Lung (tissue), 12 donors: ENCODE measurements around the gene TLCD1. TPM values are rescaled to one million over a fixed set of nuclear protein-coding genes. Genes with fewer than 3 reads are reported as not detected.

Experiments
- ATAC-seq: fragments of 200-7000 bp; cut with Tn5 transposase; one replicate; pipeline ENCODE4 v1.9.1; 2020; ENCODE audit warnings: moderate number of reproducible peaks; ENCODE audit not compliant: insufficient read depth, low FRiP score
- DNase-seq, 3 donors: peaks; one replicate each; pipeline ENCODE4 v3.0.0-alpha.2; 2013 to 2017
- H3K27ac ChIP-seq, 2 donors: one replicate each; pipeline ENCODE4 v1.5.1; 2013; ENCODE audit warnings: mild to moderate bottlenecking in 2 of 2, moderate library complexity in 2 of 2, control low read depth in 1 of 2, inconsistent platforms in 1 of 2, low read depth in 1 of 2, low read length in 1 of 2
- H3K27me3 ChIP-seq, 3 donors: one replicate each; pipeline ENCODE4 v1.5.1; 2013; ENCODE audit warnings: low read length in 2 of 3; ENCODE audit not compliant: control insufficient read depth in 3 of 3, insufficient read depth in 3 of 3
- H3K36me3 ChIP-seq, 4 donors: one replicate each; pipeline ENCODE4 v1.5.1; 2013; ENCODE audit warnings: low read length in 4 of 4, mild to moderate bottlenecking in 1 of 4, moderate library complexity in 1 of 4; ENCODE audit not compliant: control insufficient read depth in 4 of 4, insufficient read depth in 4 of 4
- H3K4me1 ChIP-seq, 5 donors: one replicate each; pipeline ENCODE4 v1.5.1; 2013; ENCODE audit warnings: low read length in 5 of 5, mild to moderate bottlenecking in 2 of 5, moderate library complexity in 1 of 5; ENCODE audit not compliant: control insufficient read depth in 5 of 5, insufficient read depth in 5 of 5
- H3K4me3 ChIP-seq: one replicate; pipeline ENCODE4 v1.5.1; 2013; ENCODE audit warnings: mild to moderate bottlenecking, control low read depth, moderate library complexity
- H3K9ac ChIP-seq, 2 donors: one replicate each; pipeline ENCODE4 v1.5.1; 2013; ENCODE audit warnings: low read length in 2 of 2, control low read depth in 1 of 2; ENCODE audit not compliant: insufficient read depth in 1 of 2
- H3K9me3 ChIP-seq, 4 donors: one replicate each; pipeline ENCODE4 v1.5.1; 2013; ENCODE audit warnings: low read length in 3 of 4, mild to moderate bottlenecking in 1 of 4, moderate library complexity in 1 of 4; ENCODE audit not compliant: control insufficient read depth in 4 of 4, insufficient read depth in 3 of 4
- CTCF ChIP-seq: IDR thresholded peaks from 2 replicates; pipeline ENCODE4 v1.5.1; 2012; ENCODE audit warnings: mild to moderate bottlenecking; ENCODE audit errors: control extremely low read depth, extremely low read depth
- whole genome bisulfite sequencing, 2 donors: extraction: QIAGEN DNeasy Blood & Tissue Kit; methylation state at CpG; one replicate each; pipeline ENCODE4 v1.1.7; 2013; 5-methylcytosine and 5-hydroxymethylcytosine counted together
- polyA plus RNA-seq, 2 donors: library from polyadenylated mRNA; stranded (reverse); fragments of 200-250 nt; gene quantifications; one replicate each; pipeline ENCODE4 v1.2.1, GENCODE V29; 2013
- total RNA-seq, 2 donors: library from RNA; depleted of rRNA in 1 of 2; stranded (reverse); fragments of >200 nt in 1 of 2; gene quantifications; one replicate each; pipeline ENCODE4 v1.2.1, GENCODE V29; 2014 to 2021
- donor health status: control.
- donor health status: control.
- donor health status: Bipolar disorder and iron deficiency.
- donor health status: healthy.
- donor health status: DM: yes; HTN: yes; CAD: no.

The TLCD1 gene
- total and polyA plus RNA-seq, 4 donors = 3.8 to 42.0 (median 28.7) TPM

DNA sequence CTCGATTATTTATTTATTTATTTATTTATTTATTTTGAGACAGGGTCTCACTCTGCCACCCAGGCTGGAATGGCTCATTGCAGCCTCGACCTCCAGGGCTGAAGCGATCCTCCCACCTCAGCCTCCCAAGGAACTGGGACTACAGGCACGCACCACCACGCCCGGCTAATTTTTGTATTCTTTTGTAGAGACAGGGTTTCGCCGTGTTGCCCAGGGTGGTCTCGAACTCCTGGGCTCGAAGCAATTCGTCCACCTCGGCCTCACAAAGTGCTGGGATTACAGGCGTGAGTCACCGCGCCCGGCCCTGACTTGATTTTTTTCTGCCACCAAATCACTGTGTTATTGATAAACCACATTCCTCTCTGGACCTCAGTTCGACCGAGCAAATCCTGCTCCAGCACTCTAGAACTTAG is 7.0 kb downstream of the TLCD1 start:
- H3K4me3 ChIP-seq = no peak overlapping the region
- H3K9ac ChIP-seq = peak overlapping the region in 1 of 2 donors; percentile 43
- peaks cover 9 to 46% (median 32%) of the 10 kb centered on the region in 4 donors for H3K36me3 ChIP-seq
- no peak for DNase-seq
- WGBS, 2 donors = 35 to 42% methylated on average over 18 of the region's 18 CpGs
- H3K27me3 ChIP-seq = no peaks in the 10 kb centered on the region
- H3K27ac ChIP-seq = peak overlapping the region; percentile 79 to 87
- ATAC-seq = no peak
- TF ChIP-seq CTCF = no peak
- peaks cover 0 to 55% (median 8%) of the 10 kb centered on the region in 5 donors for H3K4me1 ChIP-seq
- H3K9me3 ChIP-seq = no peaks in the 10 kb centered on the region

DNA sequence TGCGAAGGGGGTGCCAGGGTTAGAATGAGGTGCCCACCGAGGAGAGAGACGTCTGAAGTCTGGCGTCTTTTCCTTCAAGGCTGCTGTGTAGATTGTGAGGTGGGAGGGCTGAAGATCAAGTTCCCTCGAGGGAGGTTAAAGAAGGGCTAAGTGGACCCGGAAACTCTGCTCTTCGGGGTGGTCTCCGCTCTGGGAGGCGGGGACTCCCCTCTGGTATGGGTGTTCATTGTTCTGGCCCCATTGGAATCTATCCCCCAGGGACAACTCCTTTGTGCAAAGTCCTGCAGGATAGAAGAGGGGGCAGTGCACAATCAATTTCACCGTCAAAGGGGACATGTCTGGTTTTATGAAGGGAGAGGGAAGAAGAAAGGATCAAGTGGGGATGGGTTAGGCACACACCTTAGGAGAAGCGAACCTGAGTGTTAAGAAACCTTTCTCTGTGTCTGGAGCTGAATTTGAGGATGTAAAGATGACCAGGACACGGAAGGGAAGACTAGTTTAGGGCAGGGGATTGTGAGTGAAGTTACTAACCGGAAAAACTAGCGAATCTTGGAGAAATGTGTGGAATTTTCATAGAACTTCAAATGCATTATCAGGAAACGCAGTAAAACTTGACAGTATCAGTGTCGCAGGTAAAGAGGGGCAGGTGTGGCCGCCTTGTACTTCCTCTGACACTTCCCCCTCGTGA is 7.6 kb downstream of the TLCD1 start:
- Histone ChIP-seq H3K9ac (peak overlapping the region in 1 of 2 donors; percentile 43), H3K27me3 (no peaks in the 10 kb centered on the region), H3K36me3 (peaks cover 7 to 44% (median 31%) of the 10 kb centered on the region in 4 donors), H3K4me3 (no peak overlapping the region), H3K4me1 (peaks cover 0 to 55% (median 7%) of the 10 kb centered on the region in 5 donors), H3K27ac (peak overlapping the region; percentile 79), H3K9me3 (no peaks in the 10 kb centered on the region)
- no peak for TF ChIP-seq CTCF
- ATAC-seq = no peak
- 42 to 45% methylated on average over 18 of the region's 18 CpGs for WGBS, 2 donors
- peak; percentile 85 to 90 (median 90) for DNase-seq

GRCh38 chr17:28717578-28718332 is 8.3 kb downstream of the TLCD1 start, which contains the start of gene RAB34:
Gene RAB34 (minus strand): TSS chr17:28717868. CDS start chr17:28717266, 602 bp downstream.
- ATAC-seq (peak; percentile 48), DNase-seq (peak; percentile 96 to 98 (median 96))
- H3K36me3 ChIP-seq = peaks cover 0 to 46% (median 25%) of the 10 kb centered on the region in 4 donors
- no peak for TF ChIP-seq CTCF
- H3K4me1 ChIP-seq = peaks cover 0 to 55% (median 7%) of the 10 kb centered on the region in 5 donors
- H3K9me3 ChIP-seq = no peaks in the 10 kb centered on the region
- H3K27me3 ChIP-seq = no peaks in the 10 kb centered on the region
- WGBS, 2 donors = 4 to 8% methylated on average over 58 to 60 of the region's 60 CpGs
- peak within 1 kb of the TSS; percentile 63 to 79 for H3K27ac ChIP-seq
- peak within 1 kb of the TSS; percentile 73 to 89 for H3K9ac ChIP-seq
- H3K4me3 ChIP-seq = peak within 1 kb of the TSS; percentile 49
